ENCODE results near the gene IFITM1.
"Not testable (repeated sequence)": the region's sequence is repeated elsewhere in the genome, so short reads cannot be mapped to it uniquely, and the experiment has no call there.

The IFITM1 gene

DNA sequence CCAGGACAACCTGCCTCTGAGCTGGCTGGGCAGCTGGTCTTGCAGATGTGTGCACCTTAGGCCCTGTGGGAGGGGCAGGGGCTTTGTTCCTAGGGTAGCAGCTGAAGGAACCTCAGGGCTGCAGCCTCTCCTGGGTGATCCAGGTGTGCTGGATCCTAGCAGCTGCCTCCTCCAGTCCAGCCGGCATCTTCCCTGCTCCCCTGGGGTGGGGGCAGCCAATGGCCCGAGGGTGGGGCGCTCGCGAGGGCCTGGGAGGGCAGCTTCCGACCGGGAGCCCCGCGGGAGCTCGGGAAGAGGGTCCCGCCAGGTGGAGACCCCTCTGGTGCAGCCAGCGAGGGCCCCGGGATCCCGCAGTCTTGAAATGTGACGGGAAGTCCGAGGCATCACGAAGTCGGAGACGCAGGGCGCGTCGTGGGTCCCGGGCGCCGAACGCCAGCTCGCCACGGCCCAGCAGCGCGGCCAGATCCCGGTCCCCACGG, 1.7 kb downstream of the IFITM1 start:
- Histone ChIP-seq H3K36me3 (ENCODE audit: insufficient read depth, low read length) (no peaks in the 10 kb centered on the region), H3K9me3 (ENCODE audit: low read length) (no peaks in the 10 kb centered on the region), H2AFZ (ENCODE audit: low read depth, low read length) (no peak overlapping the region), H3K27me3 (ENCODE audit: insufficient read depth, low read length) (no peaks in the 10 kb centered on the region), H3K4me1 (ENCODE audit: insufficient read depth, low read length) (peaks cover 38% of the 10 kb centered on the region), H3K4me3 (ENCODE audit: low read length) (peak overlapping the region; percentile 37)

DNA sequence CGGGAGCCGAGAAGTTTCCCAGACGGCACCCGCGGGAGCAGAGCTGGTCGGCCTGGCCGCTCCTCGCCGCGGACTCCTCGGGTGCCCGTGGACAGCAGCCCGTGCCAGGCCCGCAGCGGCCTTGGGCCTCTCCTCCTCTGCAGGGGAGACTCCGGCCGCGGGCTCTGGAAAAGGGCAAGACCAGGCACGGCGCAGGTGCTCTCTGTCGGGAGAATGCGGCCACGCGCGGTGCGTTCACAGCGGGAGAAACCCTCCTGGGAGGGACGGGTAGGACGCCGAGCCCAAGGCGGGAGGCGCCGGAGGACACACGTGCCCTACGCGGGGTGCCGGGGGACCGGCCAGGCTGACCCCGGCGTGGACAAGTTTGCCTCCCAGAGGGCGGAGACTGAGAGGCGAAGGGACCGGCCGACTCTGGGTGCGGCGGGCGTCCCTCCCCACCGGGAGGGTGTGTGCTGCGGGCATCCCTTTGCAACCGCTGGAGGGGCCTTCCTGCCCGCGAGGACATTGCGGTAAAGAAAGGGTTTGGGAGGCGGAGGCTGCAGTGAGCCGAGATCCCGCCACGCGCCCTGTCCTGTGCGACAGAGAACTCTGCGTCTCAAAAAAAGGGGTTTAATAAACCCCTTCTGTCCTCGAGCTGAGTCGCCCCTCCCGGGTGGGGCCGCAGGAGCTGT, 2.3 kb downstream of the IFITM1 start:
- no peak overlapping the region for H2AFZ ChIP-seq (ENCODE audit: low read depth, low read length)
- H3K4me1 ChIP-seq (ENCODE audit: insufficient read depth, low read length): peaks cover 41% of the 10 kb centered on the region
- H3K4me3 ChIP-seq (ENCODE audit: low read length): peak overlapping the region; percentile 14
- no peaks in the 10 kb centered on the region for H3K36me3 ChIP-seq (ENCODE audit: insufficient read depth, low read length)
- H3K27me3 ChIP-seq (ENCODE audit: insufficient read depth, low read length): no peaks in the 10 kb centered on the region
- no peaks in the 10 kb centered on the region for H3K9me3 ChIP-seq (ENCODE audit: low read length)

DNA sequence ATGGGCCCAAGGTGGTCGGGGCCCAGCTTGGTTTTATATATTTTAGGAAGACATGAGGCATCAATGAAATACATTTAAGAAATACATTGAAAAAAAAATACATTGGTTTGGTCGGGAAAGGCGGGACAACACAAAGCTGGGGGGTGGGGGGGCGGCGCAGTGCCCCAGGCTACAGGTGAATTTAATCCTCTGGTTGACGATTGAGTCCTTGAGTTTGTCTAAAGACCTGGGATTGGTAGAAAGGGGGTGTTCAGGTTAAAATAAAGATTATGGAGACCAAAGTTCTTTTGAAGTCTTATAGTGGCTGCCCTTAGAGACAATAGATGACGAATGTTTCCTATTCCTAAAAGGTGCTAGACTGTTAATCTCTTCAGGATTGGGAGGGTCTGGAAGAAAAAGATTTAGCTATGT, 3.1 kb downstream of the IFITM1 start:
- H2AFZ ChIP-seq (ENCODE audit: low read depth, low read length): no peak overlapping the region
- H3K4me3 ChIP-seq (ENCODE audit: low read length): no peak overlapping the region
- no peaks in the 10 kb centered on the region for H3K36me3 ChIP-seq (ENCODE audit: insufficient read depth, low read length)
- H3K4me1 ChIP-seq (ENCODE audit: insufficient read depth, low read length): peaks cover 38% of the 10 kb centered on the region
- H3K27me3 ChIP-seq (ENCODE audit: insufficient read depth, low read length): no peaks in the 10 kb centered on the region
- H3K9me3 ChIP-seq (ENCODE audit: low read length): no peaks in the 10 kb centered on the region

DNA sequence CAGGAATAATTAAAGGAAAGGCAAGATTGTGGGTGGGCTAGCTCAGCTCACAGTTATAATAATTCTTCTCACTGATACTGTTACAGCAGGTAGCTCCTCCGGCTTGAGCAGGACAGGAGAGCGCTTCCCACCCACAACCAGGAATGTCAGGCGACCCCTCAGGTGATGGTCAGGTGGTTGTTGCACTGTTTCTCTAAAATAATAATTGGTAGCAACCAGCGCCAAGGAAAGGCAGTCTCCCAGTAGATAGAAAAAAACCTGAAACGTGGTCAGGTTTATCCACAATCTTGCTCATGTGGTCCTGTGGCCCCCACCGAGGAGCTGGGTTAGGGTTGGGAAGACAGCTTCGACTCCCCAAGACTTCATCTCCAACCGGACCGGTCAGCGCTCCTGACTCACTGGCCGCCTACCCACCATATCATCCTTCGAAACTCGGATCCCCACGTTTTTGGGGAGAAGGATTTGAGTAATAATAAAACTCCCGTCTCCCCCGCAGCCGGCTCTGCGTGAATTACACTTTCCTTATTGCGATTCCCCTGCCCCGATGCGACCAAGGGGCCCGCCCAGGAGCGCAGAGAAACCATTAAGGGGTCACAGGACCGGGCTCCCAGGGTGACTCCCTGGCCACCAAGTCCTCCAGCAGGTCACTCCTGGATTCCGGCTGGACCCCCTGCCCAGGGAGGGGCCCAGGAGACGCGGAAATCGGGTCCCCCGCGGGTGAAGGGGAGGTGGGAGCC, 4.0 kb downstream of the IFITM1 start:
- not testable (repeated sequence) for H3K36me3 ChIP-seq (ENCODE audit: insufficient read depth, low read length); H3K27me3 ChIP-seq (ENCODE audit: insufficient read depth, low read length); H3K9me3 ChIP-seq (ENCODE audit: low read length); H2AFZ ChIP-seq (ENCODE audit: low read depth, low read length); H3K4me3 ChIP-seq (ENCODE audit: low read length)
- H3K4me1 ChIP-seq (ENCODE audit: insufficient read depth, low read length): peaks cover 32% of the 10 kb centered on the region

DNA sequence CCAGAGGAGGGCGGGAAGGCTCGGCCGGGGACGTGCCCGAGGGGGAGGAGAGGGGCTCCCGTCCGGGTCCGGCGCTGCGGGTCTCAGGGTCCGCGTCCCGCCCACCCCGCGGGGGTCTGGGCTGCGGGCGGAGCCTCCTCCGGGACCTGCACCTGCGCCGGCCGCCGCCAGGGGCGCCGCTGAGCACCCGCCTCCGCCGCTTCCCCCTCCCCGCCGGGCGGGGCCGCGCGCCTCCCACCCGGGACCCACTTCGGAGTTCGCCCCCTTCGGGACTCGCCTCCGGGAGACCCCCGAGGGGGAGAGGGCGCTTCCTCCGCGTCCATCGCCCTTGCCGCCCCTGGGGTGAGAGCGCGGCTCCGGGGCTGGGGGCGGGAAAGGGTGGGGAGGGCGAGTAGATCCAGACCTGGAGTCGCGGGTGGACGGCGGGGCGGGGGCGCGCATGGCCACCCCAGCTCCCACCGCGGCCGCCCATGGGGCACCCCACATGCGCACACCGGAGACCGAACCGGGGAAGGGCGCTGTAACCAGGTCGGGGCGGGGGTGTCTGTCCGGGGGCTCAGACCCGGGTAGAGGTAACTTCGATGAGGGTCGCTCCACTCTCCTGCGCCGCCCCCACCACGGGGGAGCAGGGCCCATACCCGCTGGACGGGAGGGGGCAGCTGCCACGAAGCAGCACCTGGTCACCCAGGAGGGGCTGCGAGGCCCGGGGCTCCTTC, 4.7 kb downstream of the IFITM1 start:
- Histone ChIP-seq H3K4me1 (ENCODE audit: insufficient read depth, low read length) (peaks cover 25% of the 10 kb centered on the region), H3K4me3 (ENCODE audit: low read length) (peak overlapping the region; percentile 45)
- not testable (repeated sequence) for H3K9me3 ChIP-seq (ENCODE audit: low read length); H2AFZ ChIP-seq (ENCODE audit: low read depth, low read length); H3K27me3 ChIP-seq (ENCODE audit: insufficient read depth, low read length); H3K36me3 ChIP-seq (ENCODE audit: insufficient read depth, low read length)

DNA sequence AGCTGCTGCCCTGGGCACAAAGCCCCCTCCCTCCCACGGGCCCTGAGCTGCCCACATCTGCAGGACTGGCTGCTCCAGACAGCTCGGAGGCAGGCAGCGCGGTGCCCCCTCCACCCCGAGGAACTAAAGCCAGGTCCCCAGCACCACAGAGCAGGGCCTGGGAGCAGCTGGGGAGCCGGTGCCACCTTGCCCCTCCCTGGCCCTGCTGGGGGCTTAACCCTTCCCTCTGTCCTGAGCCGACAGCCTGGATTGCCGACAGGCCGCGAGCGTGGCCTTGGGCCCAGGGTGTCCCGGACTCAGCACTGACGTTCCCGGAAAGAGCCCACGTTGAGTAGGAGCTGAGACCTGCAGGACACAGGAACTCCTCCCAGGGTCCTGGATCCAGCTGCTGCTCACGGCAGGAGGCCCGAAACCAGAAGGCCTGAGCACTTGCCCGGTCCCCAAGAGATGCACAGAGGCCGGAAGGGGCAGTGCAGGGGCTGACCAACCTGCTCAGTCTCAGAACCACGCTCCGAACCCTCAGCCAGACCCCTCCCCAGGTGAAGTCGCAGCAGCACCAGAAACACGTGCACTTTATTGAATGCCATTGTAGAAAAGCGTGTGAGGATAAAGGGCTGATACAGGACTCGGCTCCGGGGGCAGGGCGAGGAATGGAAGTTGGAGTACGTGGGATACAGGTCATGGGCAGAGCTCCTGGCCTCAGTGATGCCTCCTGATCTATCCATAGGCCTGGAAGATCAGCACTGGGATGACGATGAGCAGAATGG, 5.5 kb downstream of the IFITM1 start:
- H3K4me1 ChIP-seq (ENCODE audit: insufficient read depth, low read length): peaks cover 22% of the 10 kb centered on the region
- H3K4me3 ChIP-seq (ENCODE audit: low read length): peak overlapping the region; percentile 70
- H3K36me3 ChIP-seq (ENCODE audit: insufficient read depth, low read length); H3K9me3 ChIP-seq (ENCODE audit: low read length); H3K27me3 ChIP-seq (ENCODE audit: insufficient read depth, low read length); H2AFZ ChIP-seq (ENCODE audit: low read depth, low read length): not testable (repeated sequence)

DNA sequence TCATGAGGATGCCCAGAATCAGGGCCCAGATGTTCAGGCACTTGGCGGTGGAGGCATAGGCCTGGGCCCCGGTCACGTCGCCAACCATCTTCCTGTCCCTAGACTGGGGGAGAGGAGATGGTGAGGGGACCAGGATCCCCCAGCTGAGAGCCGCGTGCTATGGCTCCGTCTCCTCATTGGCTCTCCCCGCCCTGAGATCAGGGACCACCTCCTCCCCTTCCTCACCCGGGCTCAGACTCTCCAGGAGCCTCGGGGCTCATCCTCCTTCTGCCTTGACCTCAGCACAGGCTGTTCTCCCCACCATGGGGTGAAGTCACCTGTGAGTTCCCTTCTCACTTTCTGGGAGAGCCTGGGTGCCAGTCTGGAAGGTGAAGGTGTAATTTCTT, 6.0 kb downstream of the IFITM1 start:
- H3K36me3 ChIP-seq (ENCODE audit: insufficient read depth, low read length); H3K27me3 ChIP-seq (ENCODE audit: insufficient read depth, low read length); H3K9me3 ChIP-seq (ENCODE audit: low read length); H2AFZ ChIP-seq (ENCODE audit: low read depth, low read length): not testable (repeated sequence)
- Histone ChIP-seq H3K4me3 (ENCODE audit: low read length) (peak overlapping the region; percentile 70), H3K4me1 (ENCODE audit: insufficient read depth, low read length) (peaks cover 23% of the 10 kb centered on the region)

DNA sequence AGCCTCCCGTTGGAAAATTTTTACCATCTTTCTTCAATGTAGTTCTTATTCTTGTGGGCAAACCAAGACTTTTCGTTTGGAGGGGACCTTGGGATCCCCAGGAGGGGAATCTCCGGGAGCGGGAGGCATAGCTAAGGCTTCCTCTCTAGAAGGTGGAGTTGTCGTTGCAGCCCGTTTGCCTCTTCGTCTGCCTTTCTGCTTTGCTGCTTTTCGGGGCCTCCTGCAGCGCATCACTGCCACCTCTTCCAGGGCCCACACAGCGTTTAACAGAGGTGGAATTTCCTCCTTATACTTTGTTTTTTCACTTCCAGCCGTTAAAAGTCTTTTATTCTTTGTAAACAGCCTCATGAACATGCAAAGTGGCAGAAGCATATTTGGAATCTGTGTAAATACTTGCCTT, 10.3 kb downstream of the IFITM1 start:
- no peak overlapping the region for H3K4me3 ChIP-seq (ENCODE audit: low read length)
- H3K9me3 ChIP-seq (ENCODE audit: low read length): no peaks in the 10 kb centered on the region
- H3K4me1 ChIP-seq (ENCODE audit: insufficient read depth, low read length): peaks cover 14% of the 10 kb centered on the region
- no peak overlapping the region for H2AFZ ChIP-seq (ENCODE audit: low read depth, low read length)
- H3K36me3 ChIP-seq (ENCODE audit: insufficient read depth, low read length): no peaks in the 10 kb centered on the region
- no peaks in the 10 kb centered on the region for H3K27me3 ChIP-seq (ENCODE audit: insufficient read depth, low read length)

DNA sequence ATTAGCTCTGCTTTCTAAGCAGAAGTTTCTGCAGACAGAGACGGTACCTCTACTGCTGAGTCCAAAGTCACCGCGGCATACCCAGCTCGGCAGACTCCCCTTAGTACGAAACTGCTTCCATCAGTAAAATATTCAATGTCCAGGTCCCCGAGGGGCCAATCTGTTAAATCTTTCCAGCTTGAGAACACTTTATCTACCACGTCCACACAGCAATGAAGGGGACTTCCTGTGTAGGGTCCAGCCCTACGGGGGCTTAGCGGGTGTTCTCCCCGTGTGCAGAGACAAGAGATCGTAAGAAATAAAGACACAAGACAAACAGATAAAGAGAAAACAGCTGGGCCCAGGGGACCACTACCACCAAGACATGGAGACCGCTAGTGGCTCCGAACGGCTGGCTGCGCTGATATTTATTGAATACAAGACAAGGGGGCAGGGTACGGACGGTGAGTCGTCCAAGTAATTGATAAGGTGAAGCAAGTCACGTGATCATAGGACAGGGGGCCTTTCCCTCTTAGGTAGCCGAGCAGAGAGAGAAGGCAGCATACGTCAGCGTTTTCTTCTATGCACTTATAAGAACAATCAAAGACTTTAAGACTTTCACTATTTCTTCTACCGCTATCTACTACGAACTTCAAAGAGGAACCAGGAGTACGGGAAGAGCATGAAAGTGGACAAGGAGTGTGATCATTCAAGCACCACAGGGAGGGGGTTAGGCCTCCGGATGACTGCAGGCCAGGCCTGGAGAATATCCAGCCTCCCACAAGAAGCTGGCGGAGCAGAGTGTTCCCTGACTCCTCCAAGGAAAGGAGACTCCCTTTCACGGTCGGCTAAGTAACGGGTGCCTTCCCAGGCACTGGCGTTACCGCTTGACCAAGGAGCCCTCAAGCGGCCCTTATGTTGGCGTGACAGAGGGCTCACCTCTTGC, 11.0 kb downstream of the IFITM1 start:
- not testable (repeated sequence) for H3K9me3 ChIP-seq (ENCODE audit: low read length); H3K4me3 ChIP-seq (ENCODE audit: low read length); H2AFZ ChIP-seq (ENCODE audit: low read depth, low read length); H3K36me3 ChIP-seq (ENCODE audit: insufficient read depth, low read length); H3K4me1 ChIP-seq (ENCODE audit: insufficient read depth, low read length); H3K27me3 ChIP-seq (ENCODE audit: insufficient read depth, low read length)

DNA sequence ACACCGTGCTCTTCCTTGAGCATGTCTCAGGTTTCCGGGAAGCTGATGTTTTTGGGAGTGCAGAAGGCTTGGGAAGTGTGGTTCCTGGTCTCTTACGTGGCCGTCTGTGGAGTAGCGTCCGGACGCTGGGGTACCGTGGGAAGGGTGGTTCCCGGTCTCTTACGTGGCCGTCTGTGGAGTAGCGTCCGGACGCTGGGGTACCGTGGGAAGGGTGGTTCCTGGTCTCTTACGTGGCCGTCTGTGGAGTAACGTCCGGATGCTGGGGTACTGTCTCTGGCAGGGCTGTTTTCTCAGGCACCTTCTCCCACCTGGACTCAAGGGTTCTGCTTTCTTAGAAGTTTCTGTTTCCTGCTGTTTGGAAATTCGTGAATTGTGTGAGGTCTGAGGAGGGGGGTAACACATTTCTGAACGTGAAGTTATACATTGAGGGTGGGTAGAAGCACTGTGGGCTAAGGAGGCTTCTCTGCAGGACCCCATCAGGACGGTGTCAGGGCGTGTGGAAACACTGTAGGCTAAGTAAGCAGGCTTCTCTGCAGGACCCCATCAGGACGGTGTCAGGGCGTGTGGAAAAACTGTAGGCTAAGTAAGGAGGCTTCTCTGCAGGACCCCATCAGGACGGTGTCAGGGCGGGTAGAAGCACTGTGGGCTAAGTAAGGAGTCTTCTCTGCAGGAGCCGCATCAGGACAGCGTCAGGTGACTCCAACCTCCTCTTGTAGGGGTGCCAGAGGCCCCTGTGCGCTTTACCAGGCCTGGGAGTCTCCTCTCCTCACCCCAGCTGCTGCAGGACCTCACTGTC, 12.2 kb downstream of the IFITM1 start:
- Histone ChIP-seq H2AFZ (ENCODE audit: low read depth, low read length) (no peak overlapping the region), H3K4me1 (ENCODE audit: insufficient read depth, low read length) (peaks cover 7% of the 10 kb centered on the region), H3K4me3 (ENCODE audit: low read length) (no peak overlapping the region), H3K27me3 (ENCODE audit: insufficient read depth, low read length) (no peaks in the 10 kb centered on the region), H3K36me3 (ENCODE audit: insufficient read depth, low read length) (no peaks in the 10 kb centered on the region), H3K9me3 (ENCODE audit: low read length) (no peaks in the 10 kb centered on the region)

DNA sequence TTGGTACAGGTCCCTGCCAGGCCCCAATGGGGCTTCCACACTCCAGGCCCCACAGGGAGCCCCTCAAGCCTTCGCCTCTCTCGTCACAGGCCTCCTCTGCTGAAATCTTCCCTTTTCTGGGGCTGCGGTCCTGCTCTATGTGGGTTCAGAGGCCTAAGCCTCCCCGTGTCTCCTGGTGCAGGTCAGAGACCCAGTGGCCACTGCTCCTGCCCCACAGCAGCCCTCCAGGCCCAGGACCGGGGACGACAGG, 12.7 kb downstream of the IFITM1 start:
- peaks cover 6% of the 10 kb centered on the region for H3K4me1 ChIP-seq (ENCODE audit: insufficient read depth, low read length)
- peaks cover 3% of the 10 kb centered on the region for H3K9me3 ChIP-seq (ENCODE audit: low read length)
- no peak overlapping the region for H3K4me3 ChIP-seq (ENCODE audit: low read length)

More for the DNA sequence above, 12.7 kb downstream of the IFITM1 start:
- Histone ChIP-seq H3K36me3 (ENCODE audit: insufficient read depth, low read length) (no peaks in the 10 kb centered on the region), H2AFZ (ENCODE audit: low read depth, low read length) (no peak overlapping the region), H3K27me3 (ENCODE audit: insufficient read depth, low read length) (no peaks in the 10 kb centered on the region)

Measured in neuron (in vitro differentiated cells).